NCI-H226 (cell line): ENCODE measurements around the gene GSKIP.

ENCODE experiments used
- DNase-seq: peaks from one replicate; pipeline ENCODE4 v3.0.0-alpha.2; 2015

Gene GSKIP

DNA sequence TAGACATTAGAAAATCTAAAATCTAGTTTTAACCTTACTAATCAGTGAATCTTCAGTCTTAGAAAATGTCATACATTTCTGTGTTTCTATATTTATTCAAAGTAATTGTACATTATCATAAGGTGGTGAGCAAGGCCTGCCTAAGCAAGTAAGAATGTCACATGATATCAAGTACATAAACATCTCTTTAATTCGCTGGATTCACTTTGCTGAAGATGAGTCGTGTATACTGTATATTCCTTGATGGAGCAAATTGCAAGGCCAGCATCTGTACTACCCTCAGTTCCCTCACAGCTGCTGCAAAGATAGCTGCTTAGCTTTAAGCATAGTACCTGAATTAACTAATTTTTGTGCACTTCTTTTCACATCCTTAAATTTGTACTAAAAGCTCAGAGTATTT, 20.1 kb downstream of the GSKIP start:
- no peak for DNase-seq

DNA sequence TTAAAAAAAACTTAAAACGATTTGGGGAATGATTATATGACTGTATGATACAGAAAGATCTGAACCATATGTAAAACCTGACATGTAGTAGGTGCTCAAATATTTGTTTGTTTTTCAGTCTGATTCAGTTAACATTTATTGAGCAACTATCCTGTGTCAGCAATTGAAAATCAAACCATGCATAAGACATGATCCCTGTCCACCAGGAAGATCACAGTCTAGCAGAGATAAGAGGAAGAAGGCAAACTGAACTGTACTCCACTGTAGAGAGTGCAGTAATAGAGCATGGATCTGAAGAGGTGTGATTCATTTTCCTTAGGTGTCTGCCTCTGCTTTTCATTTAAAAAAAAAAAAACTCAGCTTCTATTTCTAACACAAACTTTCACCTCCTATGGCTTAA, 20.7 kb downstream of the GSKIP start:
- no peak for DNase-seq

DNA sequence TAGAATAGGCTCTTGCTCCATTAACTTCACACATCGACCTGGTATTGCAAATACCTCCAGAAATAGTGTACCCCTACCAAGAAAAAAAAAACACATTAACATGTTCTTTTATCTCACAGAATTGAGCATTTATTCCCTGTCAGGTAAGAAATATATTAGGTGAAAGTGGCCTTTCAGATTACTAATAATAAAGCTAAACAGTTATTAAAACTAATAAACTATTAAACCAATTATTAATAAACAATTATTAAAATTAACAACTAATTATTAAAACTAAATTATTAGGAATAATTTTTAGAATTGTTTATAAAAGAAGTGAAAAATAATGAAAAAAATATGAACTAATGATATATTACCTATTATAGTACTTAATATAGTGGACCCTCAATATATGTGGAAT, 21.4 kb downstream of the GSKIP start:
- DNase-seq = no peak

DNA sequence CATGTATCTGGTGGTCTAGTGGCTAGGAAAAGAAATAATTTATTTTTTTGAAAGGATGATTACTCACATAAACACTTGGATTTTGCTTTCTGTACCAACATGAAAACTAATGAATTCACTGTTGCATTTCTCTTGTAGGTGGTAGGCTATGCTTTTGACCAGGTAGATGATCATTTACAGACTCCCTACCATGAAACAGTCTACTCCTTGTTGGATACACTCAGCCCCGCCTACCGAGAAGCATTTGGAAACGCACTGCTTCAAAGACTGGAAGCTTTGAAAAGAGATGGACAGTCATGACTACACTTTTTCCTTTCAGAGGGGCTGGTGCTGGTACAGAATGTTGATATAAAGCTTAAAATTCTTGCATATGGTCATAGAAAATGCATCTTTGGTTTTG, 22.1 kb downstream of the GSKIP start:
- DNase-seq = no peak

DNA sequence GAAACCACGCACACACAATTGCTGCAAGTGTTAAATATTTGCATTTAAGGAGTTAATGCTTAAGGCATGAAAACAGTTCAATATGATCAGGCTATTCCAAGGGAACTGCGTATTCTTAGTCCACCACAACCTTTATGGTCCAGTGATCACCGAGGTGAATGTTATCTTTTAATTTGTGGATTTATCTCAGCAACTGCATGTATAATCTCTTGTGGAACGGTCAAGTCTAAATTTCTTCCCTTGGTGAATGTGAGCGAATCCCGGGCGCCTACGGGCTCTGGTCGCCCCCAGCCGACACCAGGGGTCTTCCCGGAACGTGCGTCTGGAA, 27.6 kb downstream of the GSKIP start:
- no peak for DNase-seq

DNA sequence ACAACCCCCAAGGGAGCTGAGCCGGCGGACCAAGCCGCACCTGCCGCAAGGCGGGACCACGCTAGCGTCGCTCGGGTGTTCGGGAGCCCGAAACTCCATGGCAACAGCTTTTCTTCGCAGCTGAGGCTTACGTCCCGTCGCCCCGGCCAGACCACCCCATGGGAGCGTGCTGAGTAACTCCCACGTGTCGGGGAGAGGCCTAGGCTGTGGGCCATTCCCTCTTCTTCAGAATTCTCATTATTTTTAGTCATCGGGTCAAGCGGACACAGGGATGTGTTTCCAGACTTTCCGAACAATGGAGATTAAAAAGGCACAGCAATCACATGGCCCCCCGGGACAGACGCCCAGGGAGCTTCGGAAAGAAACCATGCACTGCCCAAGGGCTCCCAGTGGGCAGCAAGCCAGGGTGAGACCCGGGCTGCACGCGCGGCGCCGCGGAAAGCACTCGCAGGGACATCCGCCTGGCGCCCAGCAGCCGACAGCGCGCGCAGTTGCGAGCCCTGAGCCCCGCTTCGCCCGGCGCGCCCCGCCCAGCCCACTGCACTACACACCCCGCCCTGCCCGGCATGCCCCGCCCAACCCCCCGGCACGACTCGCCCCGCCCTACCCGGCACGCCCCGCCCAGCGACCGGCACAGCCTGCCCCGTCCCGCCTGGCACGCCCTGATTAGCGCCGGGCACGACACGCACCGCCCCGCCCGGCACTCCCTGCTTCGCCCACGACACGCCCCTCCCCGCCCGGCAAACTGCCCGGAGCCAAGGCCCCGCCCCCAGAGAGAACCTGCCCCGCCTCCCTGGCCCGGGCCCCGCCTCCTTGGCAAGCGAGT, 28.2 kb downstream of the GSKIP start:
- peak; percentile 79 for DNase-seq

DNA sequence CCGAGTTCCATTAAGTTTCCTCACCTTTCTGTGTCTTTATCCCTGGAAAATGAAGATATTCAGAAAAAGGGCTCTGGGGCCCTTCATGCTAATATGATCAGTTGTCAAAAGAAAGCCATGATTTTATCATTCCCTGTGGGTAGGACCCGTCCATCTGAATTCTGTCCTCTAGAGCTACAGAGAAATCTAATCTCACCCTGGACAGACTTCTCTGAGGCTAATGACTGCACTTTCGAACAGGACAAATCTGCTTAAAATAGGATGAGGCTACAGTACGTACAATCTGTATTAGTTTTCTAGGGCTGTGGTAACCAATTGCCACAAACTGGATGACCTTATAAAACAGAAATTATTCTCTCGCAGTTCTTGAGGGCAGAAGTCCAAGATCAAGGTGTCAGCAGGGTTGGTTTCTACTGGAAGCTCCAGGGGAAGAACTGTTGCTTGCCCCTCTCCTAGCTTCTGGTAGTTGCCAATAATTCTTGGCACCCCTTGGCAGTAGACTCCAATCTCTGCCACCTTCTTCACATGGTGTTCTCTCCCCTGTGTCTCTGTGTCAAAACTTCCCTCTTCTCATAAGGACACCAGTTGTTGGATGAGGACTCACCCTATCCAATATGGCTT, 29.9 kb downstream of the GSKIP start:
- no peak for DNase-seq

DNA sequence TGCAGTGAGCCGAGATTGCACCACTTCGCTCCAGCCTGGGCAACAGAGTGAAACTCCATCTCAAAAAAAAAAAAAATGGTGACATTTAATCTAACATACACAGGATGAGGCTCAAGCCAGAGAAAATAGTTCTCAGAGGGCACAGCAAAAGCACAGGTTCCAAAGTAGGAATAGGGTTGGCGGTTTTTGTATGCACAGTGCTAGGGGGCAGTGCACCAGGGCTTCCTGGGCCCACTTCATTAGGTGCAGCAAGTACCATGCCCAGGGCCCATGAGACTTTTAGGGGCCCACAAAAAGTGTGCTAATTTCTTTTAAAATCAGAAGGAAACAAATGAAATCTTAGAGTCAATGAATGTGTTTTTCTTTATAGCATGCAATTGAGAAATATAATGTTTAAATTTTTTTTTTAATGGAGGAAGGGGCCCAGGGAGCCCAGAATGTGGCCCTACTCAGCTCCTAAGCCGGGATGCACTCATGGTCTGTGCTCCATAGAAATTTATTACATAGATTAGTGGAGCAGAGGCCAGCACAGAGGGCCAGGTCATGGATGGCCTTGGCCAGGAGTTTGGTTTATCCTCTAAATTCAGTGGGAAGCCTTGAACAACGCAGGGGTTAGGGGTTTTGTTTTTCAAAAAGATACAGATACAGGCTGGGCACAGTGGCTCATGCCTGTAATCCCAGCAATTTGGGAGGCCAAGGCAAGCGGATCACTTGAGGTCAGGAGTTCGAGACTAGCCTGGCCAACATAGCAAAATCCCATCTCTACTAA, 30.9 kb downstream of the GSKIP start:
- DNase-seq = no peak

DNA sequence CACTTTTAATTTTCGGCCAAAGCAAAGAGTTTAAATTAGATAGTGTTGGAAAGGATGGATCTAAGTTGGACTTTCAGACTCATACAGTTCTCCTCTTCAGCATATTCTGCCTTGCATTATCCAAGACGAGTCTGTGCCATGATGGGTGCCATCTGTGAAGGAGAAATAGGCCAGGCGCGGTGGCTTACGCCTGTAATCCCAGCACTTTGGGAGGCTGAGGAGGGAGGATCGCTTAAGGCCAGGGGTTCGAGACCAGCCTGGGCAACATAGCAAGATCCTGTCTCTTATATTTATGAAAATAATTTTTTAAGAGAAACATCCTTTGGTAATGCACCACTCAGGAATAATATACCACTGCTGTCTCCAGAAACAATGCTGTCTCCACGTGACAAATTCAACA, 35.1 kb downstream of the GSKIP start:
- no peak for DNase-seq

DNA sequence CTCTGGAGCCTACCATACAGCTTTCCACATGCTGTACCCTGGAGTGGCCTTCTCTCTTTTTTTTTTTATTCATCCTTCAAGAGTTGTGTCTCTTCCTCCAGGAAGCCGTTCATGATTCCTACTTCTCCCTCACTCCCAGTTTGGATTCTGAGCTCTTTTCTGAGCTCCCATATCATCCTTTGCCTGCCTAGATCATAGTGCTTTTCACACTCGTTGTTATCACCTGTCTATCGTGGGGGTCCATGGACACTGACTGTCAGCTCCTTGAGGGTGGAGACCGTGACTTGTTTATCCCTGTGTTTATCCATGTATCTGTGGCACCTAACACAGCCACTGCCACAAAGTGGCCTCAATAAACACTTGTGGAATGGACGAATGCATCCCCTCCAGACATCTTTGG, 35.6 kb downstream of the GSKIP start:
- no peak for DNase-seq

DNA sequence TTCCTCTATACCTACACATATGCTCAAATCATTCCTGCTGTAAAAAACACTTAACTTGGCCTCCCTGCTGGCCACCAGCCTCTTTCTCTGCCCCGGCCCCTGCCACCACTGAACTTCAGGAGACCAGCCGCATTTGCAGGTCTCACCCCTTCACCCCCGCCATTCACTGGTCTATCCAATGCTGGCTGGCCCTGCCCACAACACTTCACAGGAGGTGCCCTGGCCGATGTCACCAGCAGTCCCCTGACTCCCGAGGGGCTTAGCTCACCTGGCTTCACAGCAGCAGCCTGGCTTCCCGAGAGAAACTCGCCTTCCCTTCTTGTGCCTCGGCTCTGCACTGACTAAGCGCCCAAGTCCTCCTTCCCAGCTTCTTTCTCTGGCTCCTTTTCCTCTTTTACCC, 36.1 kb downstream of the GSKIP start:
- no peak for DNase-seq

DNA sequence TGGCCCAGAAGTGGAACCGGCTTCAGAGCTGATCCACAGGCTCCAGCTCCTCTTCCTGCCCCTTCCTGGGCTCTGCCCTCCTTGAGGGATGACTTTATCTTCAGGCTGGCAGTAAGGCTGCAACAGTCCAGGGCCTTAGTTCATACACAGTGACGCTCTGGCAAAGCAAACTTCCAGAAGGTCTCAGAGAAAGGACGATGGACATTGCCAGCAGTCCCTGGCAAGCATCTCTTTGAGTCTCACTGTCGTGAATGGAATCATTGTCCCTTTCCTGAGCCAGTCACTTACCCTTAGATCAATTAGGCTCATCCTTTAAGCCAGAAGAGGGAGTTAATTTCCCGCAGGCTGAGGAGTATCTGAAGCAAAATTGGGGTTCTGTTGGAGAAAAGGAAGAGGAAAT, 37.2 kb downstream of the GSKIP start:
- no peak for DNase-seq

DNA sequence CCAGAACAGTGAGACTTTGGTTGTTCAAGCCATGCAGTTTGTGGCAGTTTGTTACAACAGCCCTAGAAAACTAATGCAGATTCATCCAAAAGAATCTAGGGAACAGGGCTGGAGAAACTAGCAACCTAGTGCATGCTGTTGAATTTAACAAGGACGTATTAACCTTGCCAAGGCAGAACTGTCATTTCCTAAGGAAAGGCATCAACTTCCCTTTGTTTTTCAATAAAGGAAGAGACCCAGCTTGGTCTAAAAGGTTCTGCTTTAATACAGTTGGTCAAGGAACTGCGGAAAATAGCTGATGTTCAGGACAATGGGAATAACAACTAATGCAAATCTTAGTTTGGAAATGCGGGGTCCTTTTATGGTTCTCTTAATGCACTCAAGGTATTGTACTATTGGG, 40.1 kb downstream of the GSKIP start:
- no peak for DNase-seq

DNA sequence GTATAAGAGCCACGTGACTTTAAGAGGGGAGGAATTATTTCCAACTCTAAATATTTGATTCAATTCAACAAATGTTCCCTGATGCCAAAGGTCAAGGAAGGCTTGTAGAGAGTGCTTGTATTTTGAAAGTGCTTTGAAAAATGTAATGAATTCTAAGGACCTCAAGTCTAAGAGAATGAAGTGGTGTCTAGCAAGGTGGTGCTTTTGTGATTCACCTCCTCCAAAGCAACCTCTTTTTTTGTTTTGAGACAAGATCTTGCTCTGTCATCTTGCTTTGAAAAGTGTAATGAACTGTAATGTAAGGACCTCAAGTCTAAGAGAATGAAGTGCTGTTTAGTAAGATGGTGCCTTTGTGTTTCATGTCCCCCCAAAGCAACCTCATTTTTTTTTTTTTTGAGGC, 42.4 kb downstream of the GSKIP start:
- no peak for DNase-seq

DNA sequence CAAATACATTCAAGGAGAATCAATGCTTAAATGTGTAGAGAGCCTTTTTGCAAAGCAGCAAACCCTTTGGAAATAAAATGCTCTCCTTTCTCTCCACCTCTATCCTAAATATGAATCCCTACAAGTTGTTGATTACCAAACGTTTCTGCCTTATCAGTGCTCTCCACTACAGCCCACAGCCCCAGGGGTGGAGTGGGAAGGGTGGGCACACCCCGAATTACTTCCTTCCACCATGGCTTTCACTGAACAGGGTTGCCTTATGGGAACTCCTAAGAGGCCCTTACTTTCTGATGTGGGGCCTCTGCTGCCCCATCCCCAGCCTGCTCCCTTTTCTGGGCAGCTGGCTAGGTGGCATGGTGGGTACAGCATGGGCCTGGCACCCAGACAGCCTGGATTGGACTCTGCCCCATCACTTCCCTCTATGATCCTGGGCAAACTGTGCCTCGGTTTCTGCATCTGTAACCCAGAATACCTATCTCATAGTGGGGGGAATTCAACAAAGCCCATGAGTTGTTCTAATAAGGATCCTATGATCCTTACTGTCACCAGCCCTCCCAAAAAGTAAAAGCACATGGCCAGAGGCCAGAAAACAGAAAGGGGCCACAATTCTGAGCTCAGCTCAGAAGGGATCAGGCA, 44.7 kb downstream of the GSKIP start:
- DNase-seq = no peak

DNA sequence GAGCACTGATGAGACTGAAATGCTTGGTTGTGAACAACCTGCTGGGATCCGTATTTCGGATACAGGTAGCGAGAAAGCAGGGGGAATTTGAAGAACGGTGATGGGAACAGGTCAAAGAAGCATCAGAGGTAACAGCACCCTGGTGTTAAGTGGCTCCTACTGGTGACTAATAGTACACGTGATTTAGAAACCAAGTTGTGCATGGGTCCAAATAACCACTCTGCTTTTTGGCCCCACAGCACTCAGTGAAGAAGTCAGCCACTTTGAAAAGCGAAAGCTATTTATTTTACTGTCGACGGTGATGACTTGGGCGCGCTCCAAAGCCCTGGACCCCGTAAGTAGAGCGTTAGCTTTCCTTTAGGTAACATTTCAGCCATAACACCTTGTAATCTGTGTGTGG, 45.3 kb downstream of the GSKIP start:
- DNase-seq = no peak

DNA sequence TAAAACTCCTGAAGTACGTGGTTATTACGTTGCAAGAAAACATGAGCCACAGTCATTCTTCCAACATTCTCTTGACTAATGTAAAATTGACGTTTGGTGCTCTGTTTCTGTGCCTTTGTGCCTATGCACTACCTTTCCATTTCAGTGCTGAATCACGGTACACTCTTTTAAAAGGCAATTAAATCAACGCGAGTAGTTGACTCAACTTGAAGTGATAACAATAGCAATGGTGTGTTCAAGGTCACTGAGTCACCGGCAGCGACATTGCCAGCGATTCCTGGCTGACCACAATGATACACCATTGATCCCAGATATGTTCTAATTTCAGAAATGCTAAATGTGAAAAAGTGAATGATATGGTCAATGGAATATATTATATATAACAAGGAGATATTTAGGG, 46.4 kb downstream of the GSKIP start:
- no peak for DNase-seq

DNA sequence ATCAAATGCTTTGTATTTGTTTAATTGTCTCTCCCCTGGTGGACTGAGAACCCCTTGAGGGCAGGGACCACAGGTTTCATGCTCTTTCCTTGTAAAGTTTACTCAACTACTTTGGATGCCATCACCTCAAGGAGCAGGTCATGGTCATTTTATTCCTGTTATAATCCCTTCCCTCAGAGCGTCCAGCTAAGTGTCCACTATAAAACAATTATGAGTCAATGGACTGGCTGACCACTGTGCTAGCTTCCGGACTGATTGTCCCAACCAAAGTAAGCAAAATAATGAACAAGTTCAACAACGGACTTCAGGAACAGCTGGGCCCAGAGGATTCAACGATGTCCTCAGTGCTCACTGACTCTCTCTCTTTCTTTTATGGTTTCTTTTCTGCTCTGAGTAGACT, 46.8 kb downstream of the GSKIP start:
- no peak for DNase-seq

DNA sequence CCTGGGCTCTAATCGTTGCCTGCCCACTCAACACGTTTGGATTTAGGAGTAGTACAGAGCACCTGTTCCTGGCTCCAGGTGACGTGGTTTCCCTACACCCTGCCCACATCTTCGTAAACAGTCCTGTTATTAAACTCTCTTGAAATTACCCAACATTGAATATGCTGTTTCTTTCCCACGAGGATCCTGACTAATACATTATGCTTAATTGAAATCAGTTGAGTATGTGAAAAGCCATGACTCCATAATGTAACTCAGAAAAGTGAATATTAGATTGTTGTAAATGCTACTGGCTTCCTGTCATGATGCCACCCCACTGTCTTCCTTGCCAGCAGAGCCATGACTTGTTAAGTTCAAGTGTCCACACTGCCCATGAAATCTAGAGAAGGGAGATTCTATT, 50.2 kb downstream of the GSKIP start:
- DNase-seq = no peak

DNA sequence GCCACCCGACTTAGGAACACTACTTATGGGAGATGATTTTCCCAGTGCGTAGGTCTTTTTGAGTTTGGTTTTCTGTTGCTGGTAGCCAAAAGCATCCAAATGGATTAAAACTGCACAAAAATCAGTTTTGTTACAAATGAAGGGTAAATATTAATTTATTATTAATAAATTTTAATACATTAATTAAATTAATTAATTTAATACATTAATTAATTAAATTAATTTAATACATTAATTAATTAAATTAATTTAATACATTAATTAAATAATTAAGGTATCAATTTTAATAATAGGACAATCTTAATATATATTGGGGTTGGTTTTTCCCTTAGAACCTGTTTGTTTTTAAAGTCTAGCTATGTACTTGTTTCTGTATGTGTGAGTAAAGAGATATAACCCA, 52.2 kb downstream of the GSKIP start:
- no peak for DNase-seq

DNA sequence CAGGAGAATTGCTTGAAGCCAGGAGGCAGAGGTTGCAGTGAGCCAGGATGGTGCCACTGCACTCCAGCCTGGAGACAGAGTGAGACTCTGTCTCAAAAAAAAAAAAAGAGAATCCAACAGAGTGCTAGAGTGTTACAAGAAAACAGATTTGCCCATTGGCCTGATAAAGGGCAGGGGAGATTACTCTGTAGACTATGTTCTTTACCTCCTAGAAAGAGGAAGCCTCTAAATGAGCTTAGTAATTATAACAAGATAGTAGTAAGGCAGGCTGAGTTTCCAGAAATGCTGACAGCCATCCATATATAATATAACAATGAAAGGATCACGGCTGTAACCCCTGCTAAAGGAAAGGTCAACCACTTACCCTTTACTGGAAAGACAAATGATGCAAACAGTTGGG, 53.0 kb downstream of the GSKIP start:
- no peak for DNase-seq

DNA sequence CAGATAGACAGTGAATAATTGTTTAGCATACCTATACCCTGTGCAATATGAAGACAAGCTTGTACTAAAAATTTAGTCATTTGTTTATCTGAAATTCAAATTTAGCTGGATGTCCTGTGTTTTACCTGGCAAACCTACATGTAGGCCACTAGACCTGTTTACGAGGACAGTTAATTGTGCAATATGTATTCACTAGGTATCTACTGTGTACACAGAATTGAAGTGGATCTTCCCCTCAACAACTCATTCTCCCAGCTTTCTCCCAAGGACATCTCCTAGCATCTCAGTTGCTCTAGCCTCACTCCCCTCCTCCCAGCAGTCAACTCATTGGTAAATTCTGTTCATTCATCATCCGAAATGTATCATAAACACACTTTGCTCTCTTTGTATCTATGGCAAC, 53.9 kb downstream of the GSKIP start:
- DNase-seq = no peak

DNA sequence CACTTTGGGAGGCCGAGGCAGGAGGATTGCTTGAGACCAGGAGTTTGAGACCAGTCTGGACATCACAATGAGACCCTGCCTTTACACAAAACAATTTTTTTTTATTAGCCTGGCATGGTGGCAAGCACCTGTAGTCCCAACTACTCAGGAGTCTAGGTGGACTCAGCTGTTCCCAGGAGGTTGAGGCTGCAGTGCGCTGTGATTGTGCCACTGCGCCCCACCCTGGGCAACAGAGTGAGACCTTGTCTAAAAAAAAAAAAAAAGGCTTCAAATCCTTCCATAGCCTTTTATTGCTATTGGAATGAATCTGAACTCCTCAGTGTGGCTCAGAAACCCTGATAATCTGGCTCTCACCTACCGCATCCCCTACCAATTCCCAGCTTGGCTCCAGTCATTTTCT, 54.7 kb downstream of the GSKIP start:
- no peak for DNase-seq

DNA sequence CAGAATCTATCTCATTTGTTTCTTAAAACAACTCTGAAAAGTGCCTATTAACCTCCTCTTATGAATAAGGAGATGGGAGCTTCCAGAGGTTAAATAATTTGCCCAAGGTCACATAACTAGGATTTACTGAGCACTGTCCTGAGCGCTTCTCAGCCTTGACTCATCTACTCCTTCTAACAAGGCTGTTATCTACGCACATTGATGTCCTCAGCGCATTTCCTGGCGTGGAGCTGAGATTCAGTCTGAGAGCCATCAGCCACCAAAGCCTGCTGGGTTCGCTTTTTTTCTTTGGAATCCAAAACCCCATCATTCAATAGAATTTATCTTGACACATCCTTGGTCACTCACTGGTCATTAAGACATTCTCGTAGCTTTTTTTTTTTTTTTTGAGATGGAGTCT, 57.9 kb downstream of the GSKIP start:
- no peak for DNase-seq
